Left ventricle myocardium inferior (tissue), 1 donor: ENCODE data around the gene TIFAB. TPM values are rescaled to one million over a fixed set of nuclear protein-coding genes. Genes with fewer than 3 reads are reported as not detected.

Source experiments
- DNase-seq: peaks from one replicate; pipeline ENCODE4 v3.0.0-alpha.2; 2020
- H3K27ac ChIP-seq: fragments of 200-600 bp; replicated peaks from 2 replicates; pipeline ENCODE4 v1.8.0; 2021
- H3K27me3 ChIP-seq: fragments of 200-600 bp; 2 replicates; pipeline ENCODE4 v1.8.0; 2021; ENCODE audit warnings: low read depth
- H3K36me3 ChIP-seq: fragments of 200-600 bp; 2 replicates; pipeline ENCODE4 v1.8.0; 2021
- H3K4me1 ChIP-seq: fragments of 200-600 bp; 2 replicates; pipeline ENCODE4 v1.8.0; 2021
- H3K4me3 ChIP-seq: fragments of 200-600 bp; 2 replicates; pipeline ENCODE4 v1.8.0; 2021; ENCODE audit warnings: mild to moderate bottlenecking, moderate library complexity
- H3K9me3 ChIP-seq: fragments of 200-600 bp; replicated peaks from 2 replicates; pipeline ENCODE4 v1.8.0; 2021
- intact Hi-C: fragments of 100-400 bp; cut with micrococcal nuclease; formaldehyde crosslinking; loops from one replicate; pipeline ENCODE4 v1.11.0; 2022
- total RNA-seq: library from RNA; stranded (reverse); fragmentation: NEBNext Ultra II Directional; extraction: Animal tissue kit (Norgen Biotek cat#: 25700); gene quantifications from one replicate; pipeline ENCODE4 v1.2.1, GENCODE V29; 2021
- TF ChIP-seq, protein P1 (sequence below): fragments of 200-600 bp; IDR thresholded peaks from 2 replicates; pipeline ENCODE4 v1.8.0; 2021; ENCODE audit warnings: antibody characterized with exemption, mild to moderate bottlenecking, borderline replicate concordance
- donor health status: DM: no; HTN: yes; CAD: no; lungs with severe emphysema.

TIFAB gene
- total RNA-seq, 1 donor from 2014 or later, result not detected

DNA sequence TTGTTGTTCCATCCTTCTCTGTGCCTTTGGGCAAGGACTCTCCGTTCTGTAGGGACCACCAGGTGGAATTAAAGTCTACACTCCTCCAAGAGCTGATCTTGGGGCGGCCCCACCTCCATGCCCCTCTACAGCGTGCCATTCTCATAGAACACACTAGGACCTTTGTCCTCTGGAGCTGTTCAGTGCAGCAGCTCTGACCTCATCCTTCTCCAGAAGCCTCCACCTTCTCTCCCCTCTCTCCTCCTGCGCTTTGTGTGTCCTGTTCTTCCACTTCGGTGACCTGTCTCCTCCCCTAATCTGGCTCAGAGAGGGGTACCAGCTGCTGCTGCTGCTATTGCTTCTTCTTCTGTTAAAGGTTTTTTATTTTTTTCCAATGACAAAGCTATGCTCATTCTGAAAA lies 51.3 kb downstream of the TIFAB start:
- Histone ChIP-seq H3K27me3 (no peaks in the 10 kb centered on the region), H3K4me1 (peaks cover 37% of the 10 kb centered on the region), H3K36me3 (no peaks in the 10 kb centered on the region), H3K9me3 (peaks cover 7% of the 10 kb centered on the region), H3K4me3 (no peak overlapping the region), H3K27ac (no peak overlapping the region)
- intact Hi-C loops, result no loop called here
- DNase-seq, result no peak
- TF ChIP-seq, protein P1, sequence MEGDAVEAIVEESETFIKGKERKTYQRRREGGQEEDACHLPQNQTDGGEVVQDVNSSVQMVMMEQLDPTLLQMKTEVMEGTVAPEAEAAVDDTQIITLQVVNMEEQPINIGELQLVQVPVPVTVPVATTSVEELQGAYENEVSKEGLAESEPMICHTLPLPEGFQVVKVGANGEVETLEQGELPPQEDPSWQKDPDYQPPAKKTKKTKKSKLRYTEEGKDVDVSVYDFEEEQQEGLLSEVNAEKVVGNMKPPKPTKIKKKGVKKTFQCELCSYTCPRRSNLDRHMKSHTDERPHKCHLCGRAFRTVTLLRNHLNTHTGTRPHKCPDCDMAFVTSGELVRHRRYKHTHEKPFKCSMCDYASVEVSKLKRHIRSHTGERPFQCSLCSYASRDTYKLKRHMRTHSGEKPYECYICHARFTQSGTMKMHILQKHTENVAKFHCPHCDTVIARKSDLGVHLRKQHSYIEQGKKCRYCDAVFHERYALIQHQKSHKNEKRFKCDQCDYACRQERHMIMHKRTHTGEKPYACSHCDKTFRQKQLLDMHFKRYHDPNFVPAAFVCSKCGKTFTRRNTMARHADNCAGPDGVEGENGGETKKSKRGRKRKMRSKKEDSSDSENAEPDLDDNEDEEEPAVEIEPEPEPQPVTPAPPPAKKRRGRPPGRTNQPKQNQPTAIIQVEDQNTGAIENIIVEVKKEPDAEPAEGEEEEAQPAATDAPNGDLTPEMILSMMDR, result no peak

DNA sequence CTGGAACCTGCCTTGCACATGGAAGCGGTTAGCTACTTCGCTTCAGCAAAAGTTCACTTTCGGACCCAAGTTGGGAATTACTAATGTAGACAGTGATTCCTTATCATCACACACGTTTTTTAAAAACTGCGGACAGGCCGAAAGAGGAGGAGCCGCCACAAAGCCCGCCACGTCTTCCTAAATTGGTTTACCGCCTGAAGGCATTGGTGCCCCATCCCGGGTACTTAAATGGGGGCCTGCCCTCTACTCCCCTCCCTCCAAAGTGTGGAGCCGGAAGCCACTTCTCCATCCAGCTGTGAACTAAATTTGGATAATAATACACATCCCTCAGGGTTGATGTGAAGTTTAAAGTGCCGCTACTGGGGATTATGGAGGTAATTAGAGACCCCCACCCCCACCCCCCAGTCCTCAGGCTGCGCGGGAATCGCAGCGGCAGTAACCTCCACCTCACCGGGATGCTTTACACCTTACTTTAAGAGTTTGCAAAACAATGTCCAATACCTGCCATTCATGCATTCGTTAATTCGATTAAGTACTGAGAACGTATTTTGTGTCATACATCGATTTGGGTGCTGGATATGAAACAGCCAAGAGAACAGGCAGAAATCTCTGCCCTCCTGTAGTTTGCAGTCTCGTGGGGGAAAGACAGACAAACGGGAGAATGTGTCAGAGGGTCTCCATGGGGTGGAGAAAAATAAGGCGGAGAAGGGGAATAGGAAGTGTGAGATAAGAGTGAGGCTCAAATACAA lies 52.2 kb downstream of the TIFAB start:
- H3K27ac ChIP-seq, result peak overlapping the region; percentile 97

DNA sequence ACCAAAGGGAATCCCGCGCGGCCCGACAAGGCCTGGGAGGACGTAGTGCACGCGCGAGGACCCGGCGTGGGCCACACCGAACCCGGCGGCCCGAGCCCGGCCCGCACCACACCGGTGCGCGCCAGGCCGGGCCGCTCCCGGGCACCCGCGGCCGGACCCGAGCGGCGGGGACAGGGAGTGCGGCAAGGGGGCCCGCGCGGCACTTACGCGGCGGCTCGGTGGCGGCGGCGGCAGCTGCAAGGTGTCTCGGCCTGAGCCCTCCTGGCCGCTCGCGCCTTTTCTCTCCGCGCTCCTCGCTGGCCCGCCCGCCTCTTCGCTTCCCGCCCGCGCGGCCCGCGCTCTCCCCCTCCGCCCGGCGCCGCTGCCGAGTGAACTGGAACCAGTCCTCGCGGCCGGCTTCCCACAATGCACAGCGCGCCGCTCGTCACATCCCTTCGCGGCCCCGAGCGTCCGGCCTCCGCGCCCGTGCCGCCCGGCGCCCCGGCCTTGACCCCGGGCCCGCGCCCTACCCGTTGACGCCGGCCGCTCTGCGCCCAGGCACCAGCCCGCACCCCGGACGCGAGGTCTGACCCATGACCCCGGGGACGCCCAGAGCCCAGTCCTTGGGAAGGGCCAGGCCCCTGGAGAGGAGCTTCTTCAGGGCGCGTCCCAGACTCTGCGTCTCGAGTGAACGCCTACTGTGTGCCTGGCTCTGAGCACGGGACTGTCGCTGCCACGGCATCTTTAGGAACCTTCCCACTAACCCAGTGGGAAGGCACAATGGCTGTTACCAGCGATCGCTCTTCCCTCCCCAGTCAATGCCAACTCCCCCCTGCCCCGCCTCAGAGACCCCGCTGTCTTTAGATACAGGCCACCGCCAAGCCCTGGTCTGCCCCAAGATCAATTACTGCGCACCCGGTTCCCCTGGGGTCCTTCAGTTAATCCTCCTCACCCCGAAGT lies 53.0 kb downstream of the TIFAB start, which contains the start of gene MACROH2A1:
Gene MACROH2A1, minus strand, starts transcription at position 377 of the 939 bp plus-strand sequence. CDS start 10,138 bp downstream, outside the sequence.
- Histone ChIP-seq H3K4me1 (peaks cover 54% of the 10 kb centered on the region), H3K9me3 (no peaks in the 10 kb centered on the region), H3K27ac (peak within 1 kb of the TSS; percentile 97), H3K36me3 (no peaks in the 10 kb centered on the region), H3K4me3 (peak within 1 kb of the TSS; percentile 99), H3K27me3 (no peaks in the 10 kb centered on the region)
- TF ChIP-seq, protein P1, result peak; percentile 31
- intact Hi-C loops, result no loop called here
- DNase-seq, result peak; percentile 92

More for the DNA sequence above, 52.2 kb downstream of the TIFAB start:
- H3K4me1 ChIP-seq, result peaks cover 46% of the 10 kb centered on the region
- TF ChIP-seq, protein P1, result no peak
- no peaks in the 10 kb centered on the region for H3K27me3 ChIP-seq
- DNase-seq, result no peak
- intact Hi-C loops, result no loop called here
- no peaks in the 10 kb centered on the region for H3K36me3 ChIP-seq
- H3K4me3 ChIP-seq, result peak overlapping the region; percentile 99
- H3K9me3 ChIP-seq, result peaks cover 3% of the 10 kb centered on the region

DNA sequence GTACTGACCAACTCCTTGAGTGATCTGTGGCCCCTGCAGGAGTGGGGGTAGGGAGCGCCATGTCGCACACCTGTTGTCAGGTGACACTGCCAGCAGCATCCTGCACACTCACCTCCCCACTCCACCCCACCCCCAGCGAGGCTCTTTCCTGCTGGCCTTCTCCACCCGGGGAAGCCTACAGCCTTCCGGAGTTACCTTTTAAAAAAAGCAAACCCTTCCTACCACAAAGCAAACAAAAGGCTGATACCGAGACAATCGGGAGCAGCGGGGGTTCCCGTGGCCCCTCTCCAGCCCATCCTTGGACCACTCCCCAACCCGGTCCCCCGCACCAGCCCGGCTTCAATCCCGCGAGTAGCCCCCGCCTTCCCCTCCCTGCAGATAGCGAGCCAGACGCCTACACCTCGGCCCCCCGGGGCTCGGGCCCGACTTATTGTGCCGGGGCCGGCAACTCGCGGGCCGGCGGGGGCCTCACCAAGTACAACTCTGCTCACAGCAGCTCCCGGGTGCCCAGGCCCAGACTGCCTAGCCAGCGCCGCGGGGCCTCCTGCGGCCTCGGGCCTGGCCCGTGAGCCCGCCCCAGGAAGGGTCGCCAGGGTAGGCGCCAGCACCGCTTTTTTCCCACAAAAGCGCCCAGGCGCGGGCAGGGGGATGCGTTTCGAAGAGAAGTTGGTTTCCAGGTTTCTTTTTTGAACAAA lies 53.8 kb downstream of the TIFAB start:
- no peak for DNase-seq
- peaks cover 62% of the 10 kb centered on the region for H3K4me1 ChIP-seq
- H3K9me3 ChIP-seq, result no peaks in the 10 kb centered on the region
- intact Hi-C loops, result no loop called here
- H3K27ac ChIP-seq, result peak overlapping the region; percentile 97
- H3K4me3 ChIP-seq, result peak overlapping the region; percentile 99
- H3K27me3 ChIP-seq, result no peaks in the 10 kb centered on the region
- H3K36me3 ChIP-seq, result no peaks in the 10 kb centered on the region
- TF ChIP-seq, protein P1, result no peak

Other genes with a start within 250 kb of the TIFAB start
- gene MACROH2A1, start 53.1 kb downstream of the TIFAB start, total RNA-seq, result 103 TPM
- gene DCANP1, start 5.0 kb downstream of the TIFAB start, total RNA-seq, result not detected
- gene NEUROG1, start 83.6 kb upstream of the TIFAB start, total RNA-seq, result not detected
- gene CXCL14, start 126.6 kb upstream of the TIFAB start, total RNA-seq, result 0.49 TPM